ENCODE results near the gene RGS12. TPM values are rescaled to one million over a fixed set of nuclear protein-coding genes. Genes with fewer than 3 reads are reported as not detected.

The RGS12 gene
- total and polyA plus RNA-seq, 2 of the 8 experiments (the other 6 are each of a cell fraction or from before 2014, with no cell fraction given): 6.0 to 16.4 TPM

- Histone ChIP-seq H2AK5ac (ENCODE audit: low read depth, low read length) (0 out of 2 replicates have a peak overlapping the region, but pooled peaks have one; percentile 15), H3K56ac (replicated peaks; ENCODE audit: insufficient read length, low read depth, low read length) (no peak overlapping the region), H2BK15ac (ENCODE audit: low read length) (no peak overlapping the region), H3K4me3 (ENCODE audit: extremely low read depth in 1 of 4, insufficient read depth in 2 of 4, low read depth in 3 of 4, low read length in 4 of 4) (no peak overlapping the region), H4K8ac (ENCODE audit: extremely low read depth, insufficient read depth, low read length) (no peak overlapping the region), H3K79me2 (ENCODE audit: control insufficient read depth in 1 of 2, insufficient read depth in 2 of 2, low read length in 2 of 2) (no peaks in the 10 kb centered on the region), H2AFZ (ENCODE audit: low read length) (no peak overlapping the region), H3K4me2 (ENCODE audit: insufficient read depth in 1 of 2, low read depth in 2 of 2, low read length in 2 of 2) (no peak overlapping the region), H2BK20ac (ENCODE audit: low read length) (no peak overlapping the region), H2BK12ac (ENCODE audit: low read depth, low read length) (no peak overlapping the region), H3K9ac (replicated peaks in 1 of 4; ENCODE audit: extremely low read depth in 1 of 4, low read depth in 3 of 4, low read length in 3 of 4) (no peak overlapping the region), H3K4me1 (replicated peaks in 1 of 4; ENCODE audit: control insufficient read depth in 3 of 4, insufficient read depth in 4 of 4, low read length in 3 of 4) (peaks cover 0 to 2% (median 0%) of the 10 kb centered on the region in 4 experiments; a peak in 3 of 7 replicates), H4K5ac (ENCODE audit: insufficient read length, low read depth, low read length) (no peak overlapping the region), H3K9me3 (ENCODE audit: insufficient read depth in 2 of 2, low read depth in 1 of 2, low read length in 1 of 2) (no peaks in the 10 kb centered on the region), H3K27ac (ENCODE audit: low read depth, low read length) (no peak overlapping the region), H3K18ac (ENCODE audit: extremely low read depth, low read length) (no peak overlapping the region), H4K20me1 (replicated peaks in 1 of 2; ENCODE audit: control insufficient read depth in 1 of 2, insufficient read depth in 2 of 2, low read length in 2 of 2) (peaks cover 7% of the 10 kb centered on the region in 2 experiments), H3K14ac (ENCODE audit: insufficient read length) (no peak overlapping the region), H3K23me2 (ENCODE audit: low read depth, low read length) (no peaks in the 10 kb centered on the region), H4K91ac (replicated peaks; ENCODE audit: insufficient read length, low read length) (no peak overlapping the region), H2BK120ac (replicated peaks; ENCODE audit: low read depth, low read length) (no peak overlapping the region), H2BK5ac (ENCODE audit: low read depth, low read length) (no peak overlapping the region), H3K36me3 (ENCODE audit: control insufficient read depth in 2 of 4, insufficient read depth in 4 of 4, low read length in 3 of 4) (no peaks in the 10 kb centered on the region), H3K23ac (ENCODE audit: insufficient read length) (no peak overlapping the region), H3K27me3 (replicated peaks in 1 of 4; ENCODE audit: control insufficient read depth in 3 of 4, extremely low read depth in 1 of 4, insufficient read depth in 3 of 4, low read length in 3 of 4) (no peaks in the 10 kb centered on the region), H3K4ac (replicated peaks; ENCODE audit: insufficient read length, low read depth, low read length) (no peak overlapping the region), H3K79me1 (ENCODE audit: low read depth, low read length) (no peaks in the 10 kb centered on the region; the same call in none of the 2 replicates)
- ChIA-PET POLR2A (ENCODE audit: partially characterized antibody) (interaction anchor here (0.7 to 3.6 kb wide), 3 partner anchors 10 to 13 kb away, joined by 3 to 13 read pairs (median 4); no protein-coding TSS in a partner anchor), CTCF (ENCODE audit: partially characterized antibody) (interaction anchor here (0.6 to 12.2 kb wide), 4 partner anchors 10 to 84 kb away, joined by 3 to 124 read pairs (median 8); no protein-coding TSS in a partner anchor)
- WGBS, 2 experiments (ENCODE audit: extremely low coverage in 1 of 2, insufficient coverage in 1 of 2, insufficient read length in 1 of 2, insufficient replicate concordance in 2 of 2, low coverage in 1 of 2, low lambda C conversion rate in 2 of 2, missing lambda C conversion rate in 1 of 2): 89% methylated on average over 5 of the region's 5 CpGs; no CpG with 5 or more reads in 1 of the 2 experiments
- FAIRE-seq: no peak
- DNase-seq (ENCODE audit: low read depth in 1 of 2, low spot score in 2 of 2): no peak
- TF ChIP-seq SUZ12 (IDR thresholded peaks at IDR 0.05; ENCODE audit: low read length) (no peak), TAF7 (optimal IDR thresholded peaks at IDR 0.05; ENCODE audit: borderline replicate concordance, low read depth, low read length) (no peak), CBX8 (IDR thresholded peaks at IDR 0.05; ENCODE audit: borderline replicate concordance, low read depth, low read length) (no peak), SP4 (IDR thresholded peaks at IDR 0.05; ENCODE audit: low read length) (no peak), FOSL1 (IDR thresholded peaks at IDR 0.05; ENCODE audit: insufficient read depth, low read depth, low read length) (no peak), CREB1 (IDR thresholded peaks at IDR 0.05) (no peak), NANOG (IDR thresholded peaks at IDR 0.05; ENCODE audit: insufficient read depth, low read depth, low read length, poor library complexity, severe bottlenecking) (no peak), RXRA (IDR thresholded peaks at IDR 0.05; ENCODE audit: insufficient read depth, low read depth, low read length) (no peak), KDM1A (IDR thresholded peaks at IDR 0.05; ENCODE audit: borderline replicate concordance, low read length) (no peak), KDM5A (IDR thresholded peaks at IDR 0.05; ENCODE audit: low read length) (no peak), CHD2 (IDR thresholded peaks at IDR 0.05; ENCODE audit: low read length) (no peak), BCL11A (IDR thresholded peaks at IDR 0.05; ENCODE audit: low read depth in 2 of 2, low read length in 2 of 2) (no peak)
Measured at GRCh38 chr4:3330707-3331106, 37.9 kb downstream of the RGS12 start.

Data from H1 (cell line).